Breast epithelium (tissue), 4 donors: ENCODE results near the gene SLC10A3. TPM values are rescaled to one million over a fixed set of nuclear protein-coding genes. Genes with fewer than 3 reads are reported as not detected.

Experiments used
- DNase-seq, 2 donors: peaks; one replicate each; pipeline ENCODE4 v3.0.0-alpha.2; 2019; ENCODE audit warnings: low spot score in 2 of 2
- H3K27ac ChIP-seq, 2 donors: fragments of 200-600 bp; sonication (generic) in 1 of 2; one replicate each; pipeline ENCODE4 v1.5.1; 2016 to 2019; ENCODE audit warnings: mild to moderate bottlenecking in 1 of 2
- H3K27me3 ChIP-seq, 2 donors: fragments of 200-600 bp; sonication (generic) in 1 of 2; one replicate each; pipeline versions ENCODE4 v1.5.1 to v1.6.0; 2017 to 2019; ENCODE audit warnings: control low read depth in 1 of 2, mild to moderate bottlenecking in 1 of 2
- H3K36me3 ChIP-seq: fragments of 200-600 bp; one replicate; pipeline ENCODE4 v1.5.1; 2019
- H3K4me1 ChIP-seq, 2 donors: fragments of 200-600 bp; sonication (generic); one replicate each; pipeline ENCODE4 v1.5.1; 2016 to 2019; ENCODE audit warnings: control low read depth in 1 of 2
- H3K4me3 ChIP-seq, 3 donors: fragments of 200-600 bp; sonication (generic); 1 replicate in 2 of 3; 2 replicates in 1 of 3; pipeline ENCODE4 v1.5.1; 2016 to 2019; ENCODE audit warnings: mild to moderate bottlenecking in 3 of 3, moderate library complexity in 2 of 3
- H3K9me3 ChIP-seq, 2 donors: fragments of 200-600 bp; sonication (generic) in 1 of 2; one replicate each; pipeline ENCODE4 v1.5.1; 2016 to 2019; ENCODE audit warnings: control low read depth in 1 of 2
- POLR2A ChIP-seq: fragments of 450-650 bp; IDR thresholded peaks from one replicate; pipeline ENCODE4 v1.6.1; 2016; ENCODE audit warnings: antibody characterized with exemption, mild to moderate bottlenecking, moderate library complexity
- POLR2AphosphoS5 ChIP-seq, 3 donors: sonication (generic); formaldehyde crosslinking; IDR thresholded peaks; one replicate each; pipeline ENCODE4 v1.6.1; 2017; ENCODE audit warnings: antibody characterized with exemption in 3 of 3
- intact Hi-C: fragments of 100-400 bp; cut with DNase I; formaldehyde crosslinking; loops from one replicate; pipeline ENCODE4 v1.15.1; 2023; ENCODE audit warnings: low total_unique reads
- total RNA-seq, 3 donors: library from RNA; depleted of rRNA; stranded (reverse); fragments of >200 nt; gene quantifications; one replicate each; pipeline ENCODE4 v1.1.0, GENCODE V29; 2016
- TF ChIP-seq, protein P1 (sequence below), 3 donors: fragments of 450-650 bp; IDR thresholded peaks; one replicate each; pipeline ENCODE4 v1.5.1; 2016 to 2017; ENCODE audit warnings: antibody characterized with exemption in 3 of 3, mild to moderate bottlenecking in 3 of 3, moderate library complexity in 3 of 3

SLC10A3 gene
- total RNA-seq, 3 donors from 2014 or later, result 17.0 to 24.0 (median 19.5) TPM

DNA sequence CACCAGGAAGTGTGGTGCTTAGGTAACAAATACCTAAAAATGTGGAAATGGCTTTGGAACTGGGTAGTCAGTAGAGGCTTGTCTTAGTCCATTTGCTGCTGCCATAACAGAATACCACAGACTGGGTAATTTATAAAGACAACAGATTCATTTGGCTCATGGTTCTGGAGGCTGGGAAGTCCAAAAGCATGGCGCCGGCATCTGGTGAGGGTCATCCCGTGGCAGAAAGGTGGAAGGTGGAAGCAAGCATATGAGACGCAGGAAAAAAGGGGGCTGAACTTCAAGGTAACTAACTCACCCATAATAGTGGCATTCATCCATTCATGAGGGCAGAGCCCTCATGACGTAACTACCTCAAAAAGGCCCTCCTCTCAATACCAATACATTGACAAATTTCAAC, 19.0 kb upstream of the SLC10A3 start:
- DNase-seq, result no peak
- Histone ChIP-seq H3K4me1 (no peaks in the 10 kb centered on the region), H3K36me3 (no peaks in the 10 kb centered on the region), H3K4me3 (no peak overlapping the region), H3K27ac (no peak overlapping the region), H3K27me3 (peaks cover 0 to 38% of the 10 kb centered on the region in 2 donors), H3K9me3 (peaks cover 0 to 11% of the 10 kb centered on the region in 2 donors)
- intact Hi-C loops, result no loop called here
- no peak for TF ChIP-seq POLR2A
- no peak for TF ChIP-seq POLR2AphosphoS5 (IDR thresholded peaks at IDR 0.05)
- TF ChIP-seq, protein P1, sequence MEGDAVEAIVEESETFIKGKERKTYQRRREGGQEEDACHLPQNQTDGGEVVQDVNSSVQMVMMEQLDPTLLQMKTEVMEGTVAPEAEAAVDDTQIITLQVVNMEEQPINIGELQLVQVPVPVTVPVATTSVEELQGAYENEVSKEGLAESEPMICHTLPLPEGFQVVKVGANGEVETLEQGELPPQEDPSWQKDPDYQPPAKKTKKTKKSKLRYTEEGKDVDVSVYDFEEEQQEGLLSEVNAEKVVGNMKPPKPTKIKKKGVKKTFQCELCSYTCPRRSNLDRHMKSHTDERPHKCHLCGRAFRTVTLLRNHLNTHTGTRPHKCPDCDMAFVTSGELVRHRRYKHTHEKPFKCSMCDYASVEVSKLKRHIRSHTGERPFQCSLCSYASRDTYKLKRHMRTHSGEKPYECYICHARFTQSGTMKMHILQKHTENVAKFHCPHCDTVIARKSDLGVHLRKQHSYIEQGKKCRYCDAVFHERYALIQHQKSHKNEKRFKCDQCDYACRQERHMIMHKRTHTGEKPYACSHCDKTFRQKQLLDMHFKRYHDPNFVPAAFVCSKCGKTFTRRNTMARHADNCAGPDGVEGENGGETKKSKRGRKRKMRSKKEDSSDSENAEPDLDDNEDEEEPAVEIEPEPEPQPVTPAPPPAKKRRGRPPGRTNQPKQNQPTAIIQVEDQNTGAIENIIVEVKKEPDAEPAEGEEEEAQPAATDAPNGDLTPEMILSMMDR (IDR thresholded peaks at IDR 0.05), result no peak

- Histone ChIP-seq H3K36me3 (no peaks in the 10 kb centered on the region), H3K9me3 (peaks cover 0 to 11% of the 10 kb centered on the region in 2 donors), H3K27ac (no peak overlapping the region), H3K27me3 (peaks cover 0 to 38% of the 10 kb centered on the region in 2 donors), H3K4me3 (no peak overlapping the region), H3K4me1 (no peaks in the 10 kb centered on the region)
- intact Hi-C loops, result no loop called here
- no peak for TF ChIP-seq POLR2AphosphoS5 (IDR thresholded peaks at IDR 0.05)
- no peak for TF ChIP-seq POLR2A
- TF ChIP-seq, protein P1 (IDR thresholded peaks at IDR 0.05), result no peak
- no peak for DNase-seq
These were observed 17.9 kb upstream of the SLC10A3 start for GRCh38 chrX:154508384-154508745.

GRCh38 chrX:154507673-154508383, 17.4 kb upstream of the SLC10A3 start:
- intact Hi-C loops, result no loop called here
- Histone ChIP-seq H3K4me3 (no peak overlapping the region), H3K4me1 (no peaks in the 10 kb centered on the region), H3K9me3 (peaks cover 0 to 11% of the 10 kb centered on the region in 2 donors), H3K27ac (no peak overlapping the region), H3K27me3 (peaks cover 0 to 38% of the 10 kb centered on the region in 2 donors), H3K36me3 (no peaks in the 10 kb centered on the region)
- TF ChIP-seq POLR2AphosphoS5 (IDR thresholded peaks at IDR 0.05), result no peak
- TF ChIP-seq, protein P1 (IDR thresholded peaks at IDR 0.05), result no peak
- no peak for DNase-seq

GRCh38 chrX:154506483-154507332, 16.3 kb upstream of the SLC10A3 start:
- no peaks in the 10 kb centered on the region for H3K36me3 ChIP-seq
- peaks cover 0 to 11% of the 10 kb centered on the region in 2 donors for H3K9me3 ChIP-seq
- H3K4me3 ChIP-seq, result no peak overlapping the region
- H3K4me1 ChIP-seq, result no peaks in the 10 kb centered on the region
- DNase-seq, result no peak
- intact Hi-C loops, result no loop called here
- no peak overlapping the region for H3K27ac ChIP-seq
- H3K27me3 ChIP-seq, result peaks cover 0 to 41% of the 10 kb centered on the region in 2 donors
- TF ChIP-seq POLR2A, result no peak
- TF ChIP-seq, protein P1 (IDR thresholded peaks at IDR 0.05), result no peak
- no peak for TF ChIP-seq POLR2AphosphoS5 (IDR thresholded peaks at IDR 0.05)

- H3K36me3 ChIP-seq, result no peaks in the 10 kb centered on the region
- no peak for DNase-seq
- TF ChIP-seq, protein P1 (IDR thresholded peaks at IDR 0.05), result no peak
- TF ChIP-seq POLR2AphosphoS5 (IDR thresholded peaks at IDR 0.05) (no peak), POLR2A (no peak)
- no peak overlapping the region for H3K27ac ChIP-seq
- no peaks in the 10 kb centered on the region for H3K4me1 ChIP-seq
- H3K27me3 ChIP-seq, result peaks cover 0 to 37% of the 10 kb centered on the region in 2 donors
- intact Hi-C loops, result no loop called here
- no peak overlapping the region for H3K4me3 ChIP-seq
- H3K9me3 ChIP-seq, result peaks cover 0 to 11% of the 10 kb centered on the region in 2 donors
These were observed 15.3 kb upstream of the SLC10A3 start for GRCh38 chrX:154505734-154506133.
